Dendritic cell treated with granulocyte-macrophage colony-stimulating factor and Interleukin-4, amounts not matched to agents 40 ng/mL and 50 ng/mL, for 4 days (primary cell): ENCODE data around the gene ATP7B.
"Not testable (repeated sequence)": the region's sequence is repeated elsewhere in the genome, so short reads cannot be mapped to it uniquely, and the experiment has no call there.

Experiments
- H3K27ac Mint-ChIP-seq: one replicate; pipeline ENCODE4 v1.8.0; 2022; ENCODE audit warnings: mild to moderate bottlenecking, mixed read lengths
- H3K27me3 Mint-ChIP-seq: one replicate; pipeline ENCODE4 v1.8.0; 2022; ENCODE audit warnings: mild to moderate bottlenecking, mixed read lengths
- H3K36me3 Mint-ChIP-seq: one replicate; pipeline ENCODE4 v1.8.0; 2022; ENCODE audit warnings: low read depth, mixed read lengths
- H3K4me1 Mint-ChIP-seq: one replicate; pipeline ENCODE4 v1.8.0; 2022; ENCODE audit warnings: low read depth, mixed read lengths
- H3K4me3 Mint-ChIP-seq: one replicate; pipeline ENCODE4 v1.8.0; 2022; ENCODE audit warnings: mild to moderate bottlenecking, moderate library complexity, mixed read lengths
- H3K9me3 Mint-ChIP-seq: one replicate; pipeline ENCODE4 v1.8.0; 2022; ENCODE audit warnings: mixed read lengths
- intact Hi-C: fragments of 100-400 bp; cut with micrococcal nuclease; formaldehyde crosslinking; loops from one replicate; pipeline ENCODE4 v1.15.0; 2022

ATP7B gene

DNA sequence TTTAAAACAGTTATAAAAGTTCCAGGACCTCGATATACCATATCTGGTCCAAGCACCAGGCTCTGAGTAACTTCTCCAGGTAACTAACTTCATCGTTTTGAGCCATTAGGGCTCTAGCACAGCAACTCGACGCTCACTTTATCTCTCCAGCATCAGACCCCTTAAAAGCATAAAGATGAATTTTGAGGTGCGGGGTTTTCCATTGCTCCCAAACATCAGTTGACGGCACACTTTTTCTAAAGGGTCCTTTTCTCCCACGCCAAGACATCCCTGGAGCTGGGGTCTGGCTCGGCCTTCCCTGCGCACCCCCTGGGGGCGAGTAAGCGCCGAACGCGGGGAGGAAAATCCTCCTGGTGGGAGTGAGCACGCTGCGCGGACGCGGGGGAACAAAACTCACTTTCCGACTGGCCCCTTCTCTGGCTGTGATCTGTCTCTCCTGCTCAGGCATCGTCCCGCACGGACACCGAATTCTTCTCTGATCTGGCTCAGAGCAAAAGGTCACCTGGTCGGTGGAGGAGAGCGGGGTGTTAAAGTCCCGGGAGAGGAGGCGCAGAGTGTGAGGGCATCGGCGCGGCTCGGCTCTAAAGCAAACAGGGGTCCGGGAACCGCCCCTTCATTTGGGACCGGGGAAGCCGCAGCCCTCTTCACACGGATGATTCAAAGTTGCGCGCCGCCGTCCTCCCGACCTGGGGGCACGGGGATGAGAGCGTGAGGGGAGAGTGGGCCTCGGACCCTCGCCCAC lies at the start of gene ATP7B:
Gene ATP7B, minus strand, starts transcription at position 561 of the 742 bp plus-strand sequence. Its CDS starts 113 bp downstream, at position 448.
- intact Hi-C loops, result loop anchor here (5.0 kb wide), 3 partner anchors 116 to 441 kb away; partner anchors contain the start of genes NEK5 and VPS36
- Mint-ChIP-seq H3K4me1 (peaks cover 12% of the 10 kb centered on the region), H3K27me3 (peaks cover 40% of the 10 kb centered on the region), H3K27ac (peak within 1 kb of the TSS; percentile 95), H3K9me3 (no peaks in the 10 kb centered on the region), H3K4me3 (peak within 1 kb of the TSS; percentile 97), H3K36me3 (peaks cover 20% of the 10 kb centered on the region)

- Mint-ChIP-seq H3K36me3 (no peaks in the 10 kb centered on the region), H3K9me3 (peaks cover 14% of the 10 kb centered on the region), H3K4me3 (no peak overlapping the region), H3K27ac (no peak overlapping the region), H3K4me1 (no peaks in the 10 kb centered on the region), H3K27me3 (no peaks in the 10 kb centered on the region)
- intact Hi-C loops, result no loop called here
Measured at GRCh38 chr13:52053460-52053859, 42.2 kb upstream of the ATP7B start.

GRCh38 chr13:52051400-52051799 lies 40.1 kb upstream of the ATP7B start:
- intact Hi-C loops, result no loop called here
- Mint-ChIP-seq H3K4me3 (no peak overlapping the region), H3K9me3 (peaks cover 14% of the 10 kb centered on the region), H3K27ac (no peak overlapping the region), H3K27me3 (no peaks in the 10 kb centered on the region), H3K36me3 (no peaks in the 10 kb centered on the region), H3K4me1 (no peaks in the 10 kb centered on the region)

DNA sequence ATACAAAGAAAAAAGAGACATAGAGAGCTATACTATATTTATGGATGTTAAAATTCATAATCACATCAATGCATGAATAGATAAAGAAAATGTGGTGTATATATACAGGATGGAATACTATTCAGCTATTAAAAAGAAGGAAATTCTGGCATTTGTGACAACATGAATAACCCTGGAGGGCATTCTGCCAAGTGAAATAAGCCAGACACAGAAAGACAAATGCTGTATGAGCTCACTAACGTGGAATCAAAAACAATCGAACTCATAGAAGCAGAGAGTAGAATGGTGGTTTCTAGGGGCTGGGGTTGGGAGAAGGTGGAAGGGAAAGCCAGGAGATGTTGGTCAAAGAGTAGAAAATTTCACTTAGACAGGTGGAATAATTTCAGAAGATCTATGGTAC lies 37.3 kb upstream of the ATP7B start:
- H3K27me3 Mint-ChIP-seq, result no peaks in the 10 kb centered on the region
- H3K9me3 Mint-ChIP-seq, result no peaks in the 10 kb centered on the region
- no peaks in the 10 kb centered on the region for H3K36me3 Mint-ChIP-seq
- intact Hi-C loops, result loop anchor here (10.0 kb wide), 1 partner anchor 46 kb away; no protein-coding TSS in a partner anchor
- no peak overlapping the region for H3K4me3 Mint-ChIP-seq
- no peak overlapping the region for H3K27ac Mint-ChIP-seq
- H3K4me1 Mint-ChIP-seq, result no peaks in the 10 kb centered on the region

GRCh38 chr13:52047463-52047862 lies 36.2 kb upstream of the ATP7B start:
- intact Hi-C loops, result loop anchor here (10.0 kb wide), 1 partner anchor 47 kb away; no protein-coding TSS in a partner anchor
- no peak overlapping the region for H3K27ac Mint-ChIP-seq
- no peaks in the 10 kb centered on the region for H3K36me3 Mint-ChIP-seq
- no peaks in the 10 kb centered on the region for H3K9me3 Mint-ChIP-seq
- no peaks in the 10 kb centered on the region for H3K4me1 Mint-ChIP-seq
- H3K27me3 Mint-ChIP-seq, result no peaks in the 10 kb centered on the region
- H3K4me3 Mint-ChIP-seq, result no peak overlapping the region

- Mint-ChIP-seq H3K36me3 (no peaks in the 10 kb centered on the region), H3K27ac (no peak overlapping the region), H3K27me3 (no peaks in the 10 kb centered on the region), H3K9me3 (no peaks in the 10 kb centered on the region), H3K4me3 (no peak overlapping the region), H3K4me1 (no peaks in the 10 kb centered on the region)
- intact Hi-C loops, result loop anchor here (10.0 kb wide), 1 partner anchor 51 kb away; no protein-coding TSS in a partner anchor
Measured at GRCh38 chr13:52043675-52044074, 32.4 kb upstream of the ATP7B start.

- no peaks in the 10 kb centered on the region for H3K27me3 Mint-ChIP-seq
- H3K36me3 Mint-ChIP-seq, result no peaks in the 10 kb centered on the region
- intact Hi-C loops, result no loop called here
- H3K4me3 Mint-ChIP-seq, result no peak overlapping the region
- no peak overlapping the region for H3K27ac Mint-ChIP-seq
- no peaks in the 10 kb centered on the region for H3K4me1 Mint-ChIP-seq
- no peaks in the 10 kb centered on the region for H3K9me3 Mint-ChIP-seq
Measured at GRCh38 chr13:52036037-52036436, 24.8 kb upstream of the ATP7B start.

- Mint-ChIP-seq H3K27ac (no peak overlapping the region), H3K4me1 (no peaks in the 10 kb centered on the region), H3K27me3 (no peaks in the 10 kb centered on the region), H3K9me3 (peaks cover 9% of the 10 kb centered on the region), H3K4me3 (no peak overlapping the region), H3K36me3 (peaks cover 2% of the 10 kb centered on the region)
- intact Hi-C loops, result no loop called here
Measured at GRCh38 chr13:52034616-52035226, 23.5 kb upstream of the ATP7B start.

- no peak overlapping the region for H3K27ac Mint-ChIP-seq
- intact Hi-C loops, result no loop called here
- H3K36me3 Mint-ChIP-seq, result peaks cover 19% of the 10 kb centered on the region
Measured at GRCh38 chr13:52033039-52033438, 21.8 kb upstream of the ATP7B start.

DNA sequence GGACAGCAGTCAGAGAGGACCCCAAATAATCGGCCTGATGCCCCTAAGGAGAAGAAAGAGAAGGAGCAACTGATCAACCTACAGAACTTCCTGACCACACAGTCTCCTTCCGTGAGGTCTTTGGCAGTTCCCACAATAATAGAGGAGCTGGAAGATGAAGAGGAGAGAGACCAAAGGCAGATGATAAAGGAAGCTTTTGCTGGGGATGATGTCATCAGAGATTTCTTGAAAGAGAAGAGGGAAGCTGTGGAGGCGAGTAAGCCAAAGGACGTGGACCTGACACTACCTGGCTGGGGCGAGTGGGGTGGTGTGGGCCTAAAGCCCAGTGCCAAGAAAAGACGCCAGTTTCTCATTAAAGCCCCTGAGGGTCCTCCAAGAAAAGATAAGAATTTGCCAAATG lies 19.2 kb upstream of the ATP7B start:
- H3K4me1 Mint-ChIP-seq, intact Hi-C loops, H3K27ac Mint-ChIP-seq, H3K27me3 Mint-ChIP-seq, H3K4me3 Mint-ChIP-seq: not testable (repeated sequence)
- Mint-ChIP-seq H3K36me3 (peaks cover 40% of the 10 kb centered on the region), H3K9me3 (peaks cover 38% of the 10 kb centered on the region)

More at GRCh38 chr13:52033039-52033438, 21.8 kb upstream of the ATP7B start:
- peaks cover 21% of the 10 kb centered on the region for H3K9me3 Mint-ChIP-seq
- no peaks in the 10 kb centered on the region for H3K27me3 Mint-ChIP-seq
- no peaks in the 10 kb centered on the region for H3K4me1 Mint-ChIP-seq
- no peak overlapping the region for H3K4me3 Mint-ChIP-seq

GRCh38 chr13:52029569-52029968 lies 18.3 kb upstream of the ATP7B start:
- H3K27me3 Mint-ChIP-seq, result no peaks in the 10 kb centered on the region
- H3K36me3 Mint-ChIP-seq, result peaks cover 48% of the 10 kb centered on the region
- peaks cover 6% of the 10 kb centered on the region for H3K4me1 Mint-ChIP-seq
- H3K9me3 Mint-ChIP-seq, result peaks cover 38% of the 10 kb centered on the region
- no peak overlapping the region for H3K27ac Mint-ChIP-seq
- intact Hi-C loops, result no loop called here
- H3K4me3 Mint-ChIP-seq, result no peak overlapping the region

GRCh38 chr13:52027832-52028231 lies 16.6 kb upstream of the ATP7B start:
- H3K9me3 Mint-ChIP-seq, result peaks cover 38% of the 10 kb centered on the region
- peaks cover 64% of the 10 kb centered on the region for H3K36me3 Mint-ChIP-seq
- H3K27me3 Mint-ChIP-seq, result no peaks in the 10 kb centered on the region
- no peak overlapping the region for H3K27ac Mint-ChIP-seq
- no peak overlapping the region for H3K4me3 Mint-ChIP-seq
- intact Hi-C loops, result no loop called here
- peaks cover 6% of the 10 kb centered on the region for H3K4me1 Mint-ChIP-seq

- peaks cover 79% of the 10 kb centered on the region for H3K36me3 Mint-ChIP-seq
- no peak overlapping the region for H3K27ac Mint-ChIP-seq
- no peaks in the 10 kb centered on the region for H3K27me3 Mint-ChIP-seq
Measured at GRCh38 chr13:52026246-52026626, 15.0 kb upstream of the ATP7B start.

GRCh38 chr13:52025475-52026245 lies 14.4 kb upstream of the ATP7B start:
- intact Hi-C loops, result no loop called here
- peaks cover 85% of the 10 kb centered on the region for H3K36me3 Mint-ChIP-seq
- H3K4me3 Mint-ChIP-seq, result no peak overlapping the region
- no peaks in the 10 kb centered on the region for H3K27me3 Mint-ChIP-seq
- H3K9me3 Mint-ChIP-seq, result peaks cover 38% of the 10 kb centered on the region
- peaks cover 6% of the 10 kb centered on the region for H3K4me1 Mint-ChIP-seq
- no peak overlapping the region for H3K27ac Mint-ChIP-seq

More at GRCh38 chr13:52026246-52026626, 15.0 kb upstream of the ATP7B start:
- Mint-ChIP-seq H3K9me3 (peaks cover 38% of the 10 kb centered on the region), H3K4me3 (no peak overlapping the region), H3K4me1 (peaks cover 6% of the 10 kb centered on the region)
- intact Hi-C loops, result no loop called here
